ENCODE results near the gene OR8D1.

GRCh38 chr11:124315052-124315451 lies 1.3 kb upstream of the OR8D1 start:
- TF ChIP-seq CTCF (conservative IDR thresholded peaks at IDR 0.05; ENCODE audit: low read depth, low read length) (no peak), EZH2 (IDR thresholded peaks at IDR 0.05; ENCODE audit: borderline replicate concordance, low read depth, low read length, poor library complexity, severe bottlenecking) (no peak)
